BLaER1 (cell line): ENCODE measurements around the gene SMYD3.

Experiments used
- H3K27ac ChIP-seq: shearing (Covaris generic); formaldehyde crosslinking; 2 replicates; pipeline ENCODE4 v1.8.1; 2022
- H3K27me3 ChIP-seq: shearing (Covaris generic); formaldehyde crosslinking; 2 replicates; pipeline ENCODE4 v1.8.1; 2022
- H3K36me3 ChIP-seq: shearing (Covaris generic); formaldehyde crosslinking; 2 replicates; pipeline ENCODE4 v1.8.1; 2022
- H3K4me1 ChIP-seq: shearing (Covaris generic); formaldehyde crosslinking; 2 replicates; pipeline ENCODE4 v1.8.1; 2022
- H3K4me2 ChIP-seq: shearing (Covaris generic); formaldehyde crosslinking; 2 replicates; pipeline ENCODE4 v1.8.1; 2022
- H3K4me3 ChIP-seq: shearing (Covaris generic); formaldehyde crosslinking; 2 replicates; pipeline ENCODE4 v1.8.1; 2022
- H3K9ac ChIP-seq: shearing (Covaris generic); formaldehyde crosslinking; 2 replicates; pipeline ENCODE4 v1.8.1; 2022
- H3K9me3 ChIP-seq: shearing (Covaris generic); formaldehyde crosslinking; 2 replicates; pipeline ENCODE4 v1.8.1; 2022
- H4K20me1 ChIP-seq: shearing (Covaris generic); formaldehyde crosslinking; 2 replicates; pipeline ENCODE4 v1.8.1; 2022
- Cebpa-rat ChIP-seq: shearing (Covaris generic); IDR thresholded peaks from 2 replicates; pipeline ENCODE4 v1.8.1; 2022

Gene SMYD3

DNA sequence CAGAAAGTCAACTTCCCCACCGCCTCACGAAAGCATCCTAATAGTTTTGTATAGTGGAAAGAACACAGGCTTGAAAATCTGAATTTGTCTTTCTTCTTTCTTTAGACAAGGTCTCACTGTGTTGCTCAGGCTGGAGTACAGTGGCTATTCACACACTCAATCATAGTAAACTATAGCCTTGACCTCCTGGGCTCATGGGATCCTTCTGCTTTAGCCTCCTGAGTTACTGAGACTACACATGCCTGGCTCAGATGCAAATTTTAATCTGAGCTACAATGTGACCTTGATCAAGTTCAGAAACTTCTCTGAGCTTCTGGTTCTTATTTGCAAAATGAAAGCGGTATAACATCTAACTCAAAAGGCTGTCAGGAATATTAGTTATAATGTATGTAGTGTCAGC lies 362.1 kb downstream of the SMYD3 start:
- no peak overlapping the region for H3K27ac ChIP-seq
- no peaks in the 10 kb centered on the region for H3K27me3 ChIP-seq
- H3K9ac ChIP-seq: no peak overlapping the region
- H4K20me1 ChIP-seq: no peaks in the 10 kb centered on the region
- no peak overlapping the region for H3K4me2 ChIP-seq
- H3K4me1 ChIP-seq: peaks cover 5% of the 10 kb centered on the region; the same call in 1 of the 2 replicates
- H3K36me3 ChIP-seq: peaks cover 35% of the 10 kb centered on the region
- TF ChIP-seq Cebpa-rat: no peak
- H3K9me3 ChIP-seq: peaks cover 20% of the 10 kb centered on the region
- no peak overlapping the region for H3K4me3 ChIP-seq

DNA sequence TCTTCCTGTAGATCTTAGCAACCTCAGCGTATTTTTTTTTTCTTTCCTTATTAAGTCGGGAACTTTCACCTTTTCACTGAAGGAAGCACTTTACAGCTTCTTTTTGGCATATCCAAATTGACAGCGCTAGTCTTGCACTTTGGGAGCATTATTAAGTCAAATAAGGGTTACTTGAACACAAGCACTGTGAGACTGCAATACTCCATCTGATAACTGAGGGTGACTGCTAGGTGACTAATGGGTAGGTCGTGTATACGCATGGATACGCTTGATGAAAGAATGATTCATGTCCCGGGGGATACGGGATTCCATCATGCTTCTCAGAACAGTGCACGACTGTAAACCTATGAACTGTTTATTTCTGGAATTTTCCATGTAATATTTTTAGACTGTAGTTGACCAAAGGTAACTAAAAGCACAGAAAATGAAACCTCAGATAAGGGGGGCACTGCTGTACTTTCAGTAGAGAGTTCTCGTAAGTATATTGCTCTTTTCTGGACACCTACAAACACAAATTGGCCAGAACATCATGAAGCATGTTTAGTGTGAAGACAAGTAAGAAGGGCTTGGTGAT lies 364.7 kb downstream of the SMYD3 start:
- no peak overlapping the region for H3K4me3 ChIP-seq
- H3K4me1 ChIP-seq: peaks cover 5% of the 10 kb centered on the region; the same call in 1 of the 2 replicates
- no peaks in the 10 kb centered on the region for H3K27me3 ChIP-seq
- peaks cover 3% of the 10 kb centered on the region for H3K9me3 ChIP-seq
- H3K27ac ChIP-seq: no peak overlapping the region
- no peak overlapping the region for H3K9ac ChIP-seq
- H3K4me2 ChIP-seq: no peak overlapping the region
- no peaks in the 10 kb centered on the region for H4K20me1 ChIP-seq
- no peak for TF ChIP-seq Cebpa-rat
- peaks cover 19% of the 10 kb centered on the region for H3K36me3 ChIP-seq

GRCh38 chr1:246141306-246141705 lies 365.8 kb downstream of the SMYD3 start:
- H3K36me3 ChIP-seq: peaks cover 8% of the 10 kb centered on the region; the same call in 1 of the 2 replicates
- no peaks in the 10 kb centered on the region for H3K27me3 ChIP-seq
- no peak overlapping the region for H3K4me2 ChIP-seq
- no peaks in the 10 kb centered on the region for H4K20me1 ChIP-seq
- H3K9me3 ChIP-seq: no peaks in the 10 kb centered on the region
- TF ChIP-seq Cebpa-rat: no peak
- no peak overlapping the region for H3K9ac ChIP-seq
- H3K4me1 ChIP-seq: peaks cover 5% of the 10 kb centered on the region; the same call in 1 of the 2 replicates
- H3K27ac ChIP-seq: no peak overlapping the region
- no peak overlapping the region for H3K4me3 ChIP-seq

GRCh38 chr1:246139745-246140182 lies 367.3 kb downstream of the SMYD3 start:
- no peak overlapping the region for H3K27ac ChIP-seq

GRCh38 chr1:246138781-246139180 lies 368.3 kb downstream of the SMYD3 start:
- peaks cover 5% of the 10 kb centered on the region; the same call in 1 of the 2 replicates for H3K4me1 ChIP-seq
- H3K27ac ChIP-seq: no peak overlapping the region
- no peak overlapping the region for H3K4me2 ChIP-seq
- no peak overlapping the region for H3K4me3 ChIP-seq
- H4K20me1 ChIP-seq: no peaks in the 10 kb centered on the region
- H3K36me3 ChIP-seq: peaks cover 6% of the 10 kb centered on the region; the same call in 1 of the 2 replicates
- no peak for TF ChIP-seq Cebpa-rat
- H3K27me3 ChIP-seq: no peaks in the 10 kb centered on the region
- H3K9ac ChIP-seq: no peak overlapping the region
- H3K9me3 ChIP-seq: no peaks in the 10 kb centered on the region

More at GRCh38 chr1:246139745-246140182, 367.3 kb downstream of the SMYD3 start:
- Histone ChIP-seq H3K4me1 (peaks cover 5% of the 10 kb centered on the region; the same call in 1 of the 2 replicates), H3K4me3 (no peak overlapping the region), H3K36me3 (peaks cover 6% of the 10 kb centered on the region; the same call in 1 of the 2 replicates), H3K9me3 (no peaks in the 10 kb centered on the region), H3K9ac (no peak overlapping the region), H3K4me2 (no peak overlapping the region), H4K20me1 (no peaks in the 10 kb centered on the region), H3K27me3 (no peaks in the 10 kb centered on the region)
- TF ChIP-seq Cebpa-rat: no peak

GRCh38 chr1:246136477-246136876 lies 370.6 kb downstream of the SMYD3 start:
- Histone ChIP-seq H3K4me2 (no peak overlapping the region), H3K27me3 (no peaks in the 10 kb centered on the region), H3K4me1 (no peaks in the 10 kb centered on the region), H4K20me1 (no peaks in the 10 kb centered on the region), H3K9me3 (no peaks in the 10 kb centered on the region), H3K9ac (no peak overlapping the region), H3K36me3 (peaks cover 6% of the 10 kb centered on the region; the same call in 1 of the 2 replicates), H3K27ac (no peak overlapping the region), H3K4me3 (no peak overlapping the region)
- TF ChIP-seq Cebpa-rat: no peak

- Histone ChIP-seq H3K4me2 (no peak overlapping the region), H3K4me3 (no peak overlapping the region)
These were observed 372.3 kb downstream of the SMYD3 start for GRCh38 chr1:246134789-246135188.

DNA sequence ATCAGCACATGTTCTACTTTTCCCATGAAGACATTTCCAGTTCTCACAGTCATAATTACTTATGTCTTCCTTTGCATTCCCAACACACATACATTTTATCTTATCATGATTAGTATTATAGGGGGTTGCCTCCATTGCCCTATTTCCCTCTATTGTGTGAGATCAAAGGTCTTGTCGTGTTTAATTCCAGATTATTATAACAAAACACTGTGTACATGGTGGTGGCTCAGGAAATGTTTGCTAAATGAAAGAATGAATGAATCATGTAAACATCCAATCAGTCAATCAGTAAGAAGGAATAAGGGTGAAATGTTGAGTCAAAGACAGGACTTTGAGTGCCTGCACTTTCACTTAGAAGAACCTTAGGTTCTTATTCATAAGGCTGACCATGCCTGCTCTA lies 376.0 kb downstream of the SMYD3 start:
- Histone ChIP-seq H3K9me3 (no peaks in the 10 kb centered on the region), H4K20me1 (no peaks in the 10 kb centered on the region), H3K36me3 (peaks cover 4% of the 10 kb centered on the region; the same call in 1 of the 2 replicates), H3K27me3 (no peaks in the 10 kb centered on the region), H3K4me2 (no peak overlapping the region), H3K9ac (no peak overlapping the region), H3K27ac (no peak overlapping the region), H3K4me1 (no peaks in the 10 kb centered on the region), H3K4me3 (no peak overlapping the region)
- TF ChIP-seq Cebpa-rat: no peak

More at GRCh38 chr1:246134789-246135188, 372.3 kb downstream of the SMYD3 start:
- H3K4me1 ChIP-seq: no peaks in the 10 kb centered on the region
- TF ChIP-seq Cebpa-rat: no peak
- H4K20me1 ChIP-seq: no peaks in the 10 kb centered on the region
- no peaks in the 10 kb centered on the region for H3K27me3 ChIP-seq
- H3K36me3 ChIP-seq: no peaks in the 10 kb centered on the region
- H3K9ac ChIP-seq: no peak overlapping the region
- H3K9me3 ChIP-seq: no peaks in the 10 kb centered on the region
- H3K27ac ChIP-seq: no peak overlapping the region

- Histone ChIP-seq H3K4me2 (no peak overlapping the region), H3K9ac (no peak overlapping the region), H4K20me1 (no peaks in the 10 kb centered on the region), H3K4me3 (no peak overlapping the region), H3K9me3 (no peaks in the 10 kb centered on the region), H3K4me1 (no peaks in the 10 kb centered on the region), H3K27me3 (no peaks in the 10 kb centered on the region), H3K27ac (no peak overlapping the region), H3K36me3 (peaks cover 4% of the 10 kb centered on the region; the same call in 1 of the 2 replicates)
- no peak for TF ChIP-seq Cebpa-rat
These were observed 378.5 kb downstream of the SMYD3 start for GRCh38 chr1:246128494-246129069.

DNA sequence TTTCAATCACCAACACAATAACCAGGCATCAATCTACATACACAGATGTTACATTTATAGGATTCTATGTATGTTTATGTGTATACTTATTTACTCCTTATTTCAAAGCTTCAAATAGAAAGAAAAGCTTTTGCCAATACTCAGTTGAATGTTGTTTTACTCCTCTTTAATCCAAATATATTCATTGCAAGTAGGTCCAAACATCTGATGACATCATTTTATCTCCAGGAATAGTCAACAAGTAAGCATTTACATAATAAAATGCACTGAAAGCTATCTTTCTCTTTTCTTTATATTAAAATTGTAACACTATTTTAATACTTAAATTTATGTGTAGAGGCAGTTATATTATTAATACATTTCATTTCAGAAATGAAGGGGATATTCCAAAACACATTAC lies 380.5 kb downstream of the SMYD3 start:
- Histone ChIP-seq H3K27me3 (no peaks in the 10 kb centered on the region), H4K20me1 (no peaks in the 10 kb centered on the region), H3K4me1 (no peaks in the 10 kb centered on the region), H3K9me3 (no peaks in the 10 kb centered on the region), H3K9ac (no peak overlapping the region), H3K4me3 (no peak overlapping the region), H3K27ac (no peak overlapping the region), H3K36me3 (peaks cover 4% of the 10 kb centered on the region; the same call in 1 of the 2 replicates), H3K4me2 (no peak overlapping the region)
- TF ChIP-seq Cebpa-rat: no peak
